PC-9 (cell line): Measurements from ENCODE around the gene DLEC1. TPM values are rescaled to one million over a fixed set of nuclear protein-coding genes. Genes with fewer than 3 reads are reported as not detected.

Experiments used
- BruUV-seq: library from RNA; stranded (reverse); fragments of 400-500 nt; replicated peaks from 2 replicates; lab custom pipeline; 2021; lab: Mats Ljungman, UMichigan
- CTCF ChIA-PET: fragments of 300-600 bp; sonication (Branson Sonifier 250); formaldehyde crosslinking; loops from one replicate; lab custom pipeline; 2022; ENCODE audit warnings: antibody characterized with exemption; lab: Charles Lee
- POLR2A ChIA-PET: fragments of 300-600 bp; sonication (Branson Sonifier 250); formaldehyde crosslinking; loops from one replicate; lab custom pipeline; 2022; ENCODE audit warnings: antibody characterized with exemption; ENCODE audit not compliant: unreplicated experiment; lab: Charles Lee
- DNase-seq, 2 experiments: peaks; one replicate each; pipeline versions ENCODE4 v3.0.0 to v3.0.0-alpha.2; 2015 to 2022; ENCODE audit warnings: mixed read lengths in 1 of 2
- H2AFZ ChIP-seq: fragments of 200-600 bp; sonication (generic); 2 replicates; pipeline ENCODE4 v1.8.1; 2017; ENCODE audit warnings: antibody characterized with exemption
- H3F3A ChIP-seq: fragments of 200-600 bp; sonication (generic); 2 replicates; pipeline ENCODE4 v1.8.1; 2017; ENCODE audit warnings: antibody characterized with exemption, mild to moderate bottlenecking, low read depth; ENCODE audit not compliant: insufficient read depth
- H3K27ac ChIP-seq: fragments of 200-600 bp; sonication (generic); 2 replicates; pipeline ENCODE4 v1.6.1; 2016; ENCODE audit warnings: mixed run types
- H3K27me3 ChIP-seq: fragments of 200-600 bp; sonication (generic); 2 replicates; pipeline ENCODE4 v1.6.1; 2016; ENCODE audit warnings: low read depth, mixed run types; ENCODE audit not compliant: insufficient read depth
- H3K36me3 ChIP-seq: fragments of 200-600 bp; sonication (generic); 2 replicates; pipeline ENCODE4 v1.6.1; 2016; ENCODE audit warnings: low read depth, mixed run types
- H3K4me1 ChIP-seq: fragments of 200-600 bp; sonication (generic); replicated peaks from 2 replicates; pipeline ENCODE4 v1.6.1; 2016; ENCODE audit warnings: mixed run types; ENCODE audit not compliant: insufficient read depth
- H3K4me2 ChIP-seq: fragments of 200-600 bp; sonication (generic); 2 replicates; pipeline ENCODE4 v1.6.1; 2017; ENCODE audit warnings: mixed run types
- H3K4me3 ChIP-seq: fragments of 200-600 bp; sonication (generic); 2 replicates; pipeline ENCODE4 v1.6.1; 2016; ENCODE audit warnings: mixed run types
- H3K79me2 ChIP-seq: fragments of 200-600 bp; sonication (generic); 2 replicates; pipeline ENCODE4 v1.6.1; 2017; ENCODE audit warnings: low read depth, mixed run types
- H3K9me2 ChIP-seq: fragments of 200-600 bp; sonication (generic); 2 replicates; pipeline ENCODE4 v1.8.1; 2017; ENCODE audit warnings: mild to moderate bottlenecking; ENCODE audit not compliant: insufficient read depth
- H3K9me3 ChIP-seq: fragments of 200-600 bp; sonication (generic); 2 replicates; pipeline ENCODE4 v1.8.1; 2016; ENCODE audit warnings: low read depth; ENCODE audit not compliant: insufficient read depth
- H4K20me1 ChIP-seq: fragments of 200-600 bp; sonication (generic); 2 replicates; pipeline ENCODE4 v1.8.1; 2017; ENCODE audit not compliant: insufficient read depth
- EZH2 ChIP-seq: fragments of 200-600 bp; sonication (generic); IDR thresholded peaks from 2 replicates; pipeline ENCODE4 v1.8.0; 2017; ENCODE audit warnings: antibody characterized with exemption, low read depth
- intact Hi-C: fragments of 100-400 bp; cut with micrococcal nuclease; formaldehyde crosslinking; loops from one replicate; pipeline ENCODE4 v1.10.0; 2022; ENCODE audit not compliant: unreplicated experiment
- total RNA-seq: library from RNA; stranded (reverse); gene quantifications from 2 replicates; pipeline ENCODE4 v1.2.3, GENCODE V29; 2021
- TF ChIP-seq, protein P1 (sequence below): fragments of 200-600 bp; sonication (generic); conservative IDR thresholded peaks from 2 replicates; pipeline ENCODE4 v1.6.1; 2017; ENCODE audit warnings: mixed run types, antibody characterized with exemption, mild to moderate bottlenecking, moderate library complexity

DLEC1 gene
- total RNA-seq, 1 experiment from 2014 or later: 0.35 TPM

DNA sequence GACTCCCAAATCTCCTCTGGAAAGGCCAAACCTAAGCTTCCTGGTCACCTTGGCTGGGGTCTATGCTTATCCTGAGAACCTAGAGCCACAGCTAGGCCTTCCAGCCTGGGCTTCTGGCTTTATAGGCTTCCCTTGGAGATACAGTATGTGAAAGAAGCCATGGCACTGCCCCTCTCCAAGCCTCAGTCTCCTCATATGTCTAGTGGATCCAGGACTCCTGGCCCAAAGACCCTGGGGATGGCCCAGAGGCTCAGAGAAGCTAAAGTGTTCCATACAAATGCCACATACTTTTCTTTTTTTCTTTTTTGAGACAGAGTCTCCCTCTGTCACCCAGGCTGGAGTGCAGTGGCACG, 89.3 kb downstream of the DLEC1 start:
- no TSS peak for BruUV-seq
- no peak for DNase-seq
- Histone ChIP-seq H3K36me3 (no peaks in the 10 kb centered on the region; the same call in 1 of the 2 replicates), H4K20me1 (no peaks in the 10 kb centered on the region; the same call in 1 of the 2 replicates), H3K27ac (no peak overlapping the region), H3F3A (peaks cover 17% of the 10 kb centered on the region; the same call in 1 of the 2 replicates), H3K4me1 (peaks cover 14% of the 10 kb centered on the region), H3K4me3 (no peak overlapping the region), H3K9me3 (no peaks in the 10 kb centered on the region), H3K27me3 (no peaks in the 10 kb centered on the region), H3K9me2 (no peaks in the 10 kb centered on the region), H3K79me2 (no peaks in the 10 kb centered on the region), H2AFZ (no peak overlapping the region), H3K4me2 (no peak overlapping the region)
- TF ChIP-seq, protein P1, sequence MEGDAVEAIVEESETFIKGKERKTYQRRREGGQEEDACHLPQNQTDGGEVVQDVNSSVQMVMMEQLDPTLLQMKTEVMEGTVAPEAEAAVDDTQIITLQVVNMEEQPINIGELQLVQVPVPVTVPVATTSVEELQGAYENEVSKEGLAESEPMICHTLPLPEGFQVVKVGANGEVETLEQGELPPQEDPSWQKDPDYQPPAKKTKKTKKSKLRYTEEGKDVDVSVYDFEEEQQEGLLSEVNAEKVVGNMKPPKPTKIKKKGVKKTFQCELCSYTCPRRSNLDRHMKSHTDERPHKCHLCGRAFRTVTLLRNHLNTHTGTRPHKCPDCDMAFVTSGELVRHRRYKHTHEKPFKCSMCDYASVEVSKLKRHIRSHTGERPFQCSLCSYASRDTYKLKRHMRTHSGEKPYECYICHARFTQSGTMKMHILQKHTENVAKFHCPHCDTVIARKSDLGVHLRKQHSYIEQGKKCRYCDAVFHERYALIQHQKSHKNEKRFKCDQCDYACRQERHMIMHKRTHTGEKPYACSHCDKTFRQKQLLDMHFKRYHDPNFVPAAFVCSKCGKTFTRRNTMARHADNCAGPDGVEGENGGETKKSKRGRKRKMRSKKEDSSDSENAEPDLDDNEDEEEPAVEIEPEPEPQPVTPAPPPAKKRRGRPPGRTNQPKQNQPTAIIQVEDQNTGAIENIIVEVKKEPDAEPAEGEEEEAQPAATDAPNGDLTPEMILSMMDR: no peak
- no peak for TF ChIP-seq EZH2
- CTCF ChIA-PET: no interaction called here
- POLR2A ChIA-PET: no interaction called here
- intact Hi-C loops: no loop called here

DNA sequence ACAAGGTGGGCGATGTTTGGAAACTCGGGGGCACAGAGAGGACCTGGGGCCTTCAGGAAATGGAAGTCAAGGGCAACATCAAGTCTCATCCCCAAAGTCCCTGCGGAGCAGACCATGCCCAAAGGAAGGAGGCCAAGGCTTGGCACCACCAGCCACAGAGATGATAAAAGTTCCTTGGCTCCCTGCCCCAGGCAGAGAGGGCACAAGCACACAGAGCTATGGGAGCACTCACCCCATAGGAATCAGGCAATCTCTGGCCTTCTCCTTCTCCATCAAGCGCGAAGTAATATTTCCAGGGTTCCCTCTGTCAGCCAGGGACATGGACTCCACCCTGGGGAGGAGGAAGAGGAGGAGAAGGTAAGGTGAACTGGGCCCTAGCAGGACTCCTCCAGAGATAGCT, 90.0 kb downstream of the DLEC1 start:
- ChIA-PET POLR2A (no interaction called here), CTCF (no interaction called here)
- TF ChIP-seq, protein P1: no peak
- no peak for TF ChIP-seq EZH2
- H3K36me3 ChIP-seq: no peaks in the 10 kb centered on the region; the same call in 1 of the 2 replicates
- no peaks in the 10 kb centered on the region; the same call in 1 of the 2 replicates for H4K20me1 ChIP-seq
- DNase-seq: no peak
- H3K79me2 ChIP-seq: peaks cover 3% of the 10 kb centered on the region; the same call in 1 of the 2 replicates
- H3K9me2 ChIP-seq: no peaks in the 10 kb centered on the region
- no peak overlapping the region for H3K27ac ChIP-seq
- BruUV-seq: no TSS peak
- peaks cover 23% of the 10 kb centered on the region; the same call in 1 of the 2 replicates for H3F3A ChIP-seq
- H2AFZ ChIP-seq: no peak overlapping the region
- no peaks in the 10 kb centered on the region for H3K27me3 ChIP-seq
- H3K4me3 ChIP-seq: no peak overlapping the region
- H3K4me2 ChIP-seq: no peak overlapping the region
- H3K9me3 ChIP-seq: no peaks in the 10 kb centered on the region
- intact Hi-C loops: no loop called here
- H3K4me1 ChIP-seq: peaks cover 22% of the 10 kb centered on the region

DNA sequence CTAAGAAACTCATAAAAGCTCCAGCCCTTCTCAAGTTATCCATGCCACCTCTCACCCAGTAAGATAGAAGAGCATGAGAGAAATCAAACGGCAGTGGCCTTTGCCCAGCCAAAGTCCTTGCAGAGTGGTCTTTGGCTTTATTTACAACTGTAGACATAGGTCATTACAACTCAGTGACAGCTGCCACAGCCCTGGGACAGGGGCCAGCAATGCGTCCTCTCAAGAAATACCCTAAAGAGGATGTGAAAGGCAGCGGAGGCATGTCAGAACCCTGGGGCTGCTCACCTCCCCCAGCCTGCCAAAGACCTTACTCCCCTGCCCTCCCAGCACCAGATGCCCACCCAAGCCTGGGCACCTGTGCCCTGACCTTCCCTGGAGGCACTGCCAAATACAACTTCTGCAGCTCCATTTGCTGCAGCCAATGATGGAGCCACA, 91.6 kb downstream of the DLEC1 start:
- no peak overlapping the region for H2AFZ ChIP-seq
- H3K27me3 ChIP-seq: no peaks in the 10 kb centered on the region
- no peak overlapping the region for H3K27ac ChIP-seq
- peaks cover 38% of the 10 kb centered on the region for H3K4me1 ChIP-seq
- H3K79me2 ChIP-seq: peaks cover 19% of the 10 kb centered on the region
- CTCF ChIA-PET: no interaction called here
- H3K4me2 ChIP-seq: no peak overlapping the region
- H3K9me2 ChIP-seq: no peaks in the 10 kb centered on the region
- TF ChIP-seq EZH2: no peak
- TF ChIP-seq, protein P1: no peak
- no peak overlapping the region for H3K4me3 ChIP-seq
- intact Hi-C loops: loop anchor here (10.0 kb wide), 1 partner anchor 324 kb away; the partner anchor contains the start of gene ACVR2B
- peaks cover 26% of the 10 kb centered on the region; the same call in 1 of the 2 replicates for H3F3A ChIP-seq
- POLR2A ChIA-PET: no interaction called here
- no peaks in the 10 kb centered on the region; the same call in 1 of the 2 replicates for H3K36me3 ChIP-seq
- no peak for DNase-seq
- no peaks in the 10 kb centered on the region; the same call in 1 of the 2 replicates for H4K20me1 ChIP-seq
- BruUV-seq: no TSS peak
- H3K9me3 ChIP-seq: no peaks in the 10 kb centered on the region
